Measurements from ENCODE around the gene TEX30. TPM values are rescaled to one million over a fixed set of nuclear protein-coding genes. Genes with fewer than 3 reads are reported as not detected.
"Not testable (repeated sequence)": the region's sequence is repeated elsewhere in the genome, so short reads cannot be mapped to it uniquely, and the experiment has no call there.

TEX30 gene
- total and polyA plus RNA-seq, 8 donors = 1.8 to 9.6 (median 2.3) TPM

- Histone ChIP-seq H3K4me1 (no peaks in the 10 kb centered on the region), H3K4me3 (no peak overlapping the region), H3K9me3 (no peaks in the 10 kb centered on the region), H3K27ac (no peak overlapping the region), H3K36me3 (peaks cover 0 to 12% (median 0%) of the 10 kb centered on the region in 3 donors), H3K27me3 (no peaks in the 10 kb centered on the region)
- DNase-seq = no peak
- intact Hi-C loops (cut with DNase I) = no loop called here
- no peak for FAIRE-seq
- no peak for ATAC-seq
- TF ChIP-seq CTCF (IDR thresholded peaks at IDR 0.05) = no peak
- WGBS, 2 donors = 73 to 79% methylated on average over 1 of the region's 1 CpG
Measured at GRCh38 chr13:102792396-102792795, 18.8 kb upstream of the TEX30 start.

- FAIRE-seq (no peak), DNase-seq (no peak), ATAC-seq (no peak)
- no peaks in the 10 kb centered on the region for H3K9me3 ChIP-seq
- no peak overlapping the region for H3K27ac ChIP-seq
- 93 to 95% methylated on average over 8 of the region's 8 CpGs for WGBS, 2 donors
- no peak overlapping the region for H3K4me3 ChIP-seq
- no peaks in the 10 kb centered on the region for H3K4me1 ChIP-seq
- no peak for TF ChIP-seq CTCF (IDR thresholded peaks at IDR 0.05)
- intact Hi-C loops (cut with DNase I) = no loop called here
- H3K36me3 ChIP-seq = peaks cover 0 to 12% (median 0%) of the 10 kb centered on the region in 3 donors
- H3K27me3 ChIP-seq = no peaks in the 10 kb centered on the region
Measured at GRCh38 chr13:102788683-102789082, 15.1 kb upstream of the TEX30 start.

GRCh38 chr13:102784483-102784882 lies 10.9 kb upstream of the TEX30 start:
- Histone ChIP-seq H3K4me1 (no peaks in the 10 kb centered on the region), H3K9me3 (no peaks in the 10 kb centered on the region), H3K4me3 (no peak overlapping the region), H3K27ac (no peak overlapping the region), H3K27me3 (no peaks in the 10 kb centered on the region), H3K36me3 (peaks cover 0 to 4% (median 0%) of the 10 kb centered on the region in 3 donors)
- no peak for FAIRE-seq
- TF ChIP-seq CTCF (IDR thresholded peaks at IDR 0.05) = no peak
- intact Hi-C loops (cut with DNase I) = no loop called here
- WGBS, 2 donors = 71 to 80% methylated on average over 3 of the region's 3 CpGs
- ATAC-seq = no peak
- DNase-seq = no peak

- Histone ChIP-seq H3K27me3 (no peaks in the 10 kb centered on the region), H3K9me3 (no peaks in the 10 kb centered on the region), H3K36me3 (no peaks in the 10 kb centered on the region), H3K4me3 (no peak overlapping the region), H3K27ac (no peak overlapping the region), H3K4me1 (no peaks in the 10 kb centered on the region)
- 97 to 100% methylated on average over 1 of the region's 1 CpG for WGBS, 2 donors
- FAIRE-seq (no peak), ATAC-seq (no peak), DNase-seq (no peak)
- intact Hi-C loops (cut with DNase I) = no loop called here
- TF ChIP-seq CTCF (IDR thresholded peaks at IDR 0.05) = no peak
Measured at GRCh38 chr13:102781591-102781990, 8.0 kb upstream of the TEX30 start.

GRCh38 chr13:102780656-102781055 lies 7.1 kb upstream of the TEX30 start:
- H3K4me3 ChIP-seq; H3K27me3 ChIP-seq; H3K27ac ChIP-seq; intact Hi-C loops (cut with DNase I); DNase-seq; ATAC-seq; FAIRE-seq; H3K36me3 ChIP-seq; H3K4me1 ChIP-seq; H3K9me3 ChIP-seq: not testable (repeated sequence)
- 85 to 92% methylated on average over 4 of the region's 4 CpGs for WGBS, 2 donors

All from pancreas (tissue), 10 donors.